Ishikawa (cell line): ENCODE data around the gene PSAP.

Source experiments
- CEBPB ChIP-seq: IDR thresholded peaks from 2 replicates; pipeline ENCODE4 v1.6.1; 2012
- EP300 ChIP-seq: IDR thresholded peaks from 2 replicates; pipeline ENCODE4 v1.6.1; 2012; ENCODE audit warnings: borderline replicate concordance
- TAF1 ChIP-seq: IDR thresholded peaks from 2 replicates; pipeline ENCODE4 v1.6.1; 2012; ENCODE audit warnings: low read depth, mild to moderate bottlenecking
- YY1 ChIP-seq: IDR thresholded peaks from 2 replicates; pipeline ENCODE4 v1.6.1; 2012; ENCODE audit warnings: low read depth
- TF ChIP-seq, protein P1 (sequence below): IDR thresholded peaks from 2 replicates; pipeline ENCODE4 v1.6.1; 2012

DNA sequence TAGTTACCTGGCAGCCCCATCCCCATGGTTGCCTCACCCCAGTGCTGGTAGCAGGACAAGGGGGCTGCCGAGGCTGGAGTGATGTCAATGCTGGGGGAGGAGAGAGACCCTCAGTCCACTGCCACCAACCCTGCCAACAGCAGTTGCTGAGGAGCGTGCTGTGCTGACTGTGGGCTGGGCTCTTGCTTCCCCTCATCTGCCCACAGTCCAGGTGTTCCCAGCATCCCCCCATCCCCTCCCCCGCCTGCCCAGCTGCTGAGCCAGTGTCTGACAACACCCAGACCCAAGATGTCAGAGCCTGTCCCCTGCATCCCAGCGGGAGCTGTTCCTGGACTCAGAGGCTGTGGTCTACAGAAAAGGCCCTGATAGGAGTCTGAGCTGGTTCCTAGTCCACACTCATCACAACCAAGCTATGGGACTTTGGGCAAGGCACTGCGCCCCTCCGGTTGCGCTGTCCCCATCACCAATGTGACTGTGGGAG is 14.6 kb upstream of the PSAP start:
- TF ChIP-seq, protein P1, sequence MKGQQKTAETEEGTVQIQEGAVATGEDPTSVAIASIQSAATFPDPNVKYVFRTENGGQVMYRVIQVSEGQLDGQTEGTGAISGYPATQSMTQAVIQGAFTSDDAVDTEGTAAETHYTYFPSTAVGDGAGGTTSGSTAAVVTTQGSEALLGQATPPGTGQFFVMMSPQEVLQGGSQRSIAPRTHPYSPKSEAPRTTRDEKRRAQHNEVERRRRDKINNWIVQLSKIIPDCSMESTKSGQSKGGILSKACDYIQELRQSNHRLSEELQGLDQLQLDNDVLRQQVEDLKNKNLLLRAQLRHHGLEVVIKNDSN: no peak
- TF ChIP-seq EP300: no peak
- no peak for TF ChIP-seq YY1
- TF ChIP-seq CEBPB: no peak
- TF ChIP-seq TAF1: no peak
